ENCODE data around the gene CDH26.

DNA sequence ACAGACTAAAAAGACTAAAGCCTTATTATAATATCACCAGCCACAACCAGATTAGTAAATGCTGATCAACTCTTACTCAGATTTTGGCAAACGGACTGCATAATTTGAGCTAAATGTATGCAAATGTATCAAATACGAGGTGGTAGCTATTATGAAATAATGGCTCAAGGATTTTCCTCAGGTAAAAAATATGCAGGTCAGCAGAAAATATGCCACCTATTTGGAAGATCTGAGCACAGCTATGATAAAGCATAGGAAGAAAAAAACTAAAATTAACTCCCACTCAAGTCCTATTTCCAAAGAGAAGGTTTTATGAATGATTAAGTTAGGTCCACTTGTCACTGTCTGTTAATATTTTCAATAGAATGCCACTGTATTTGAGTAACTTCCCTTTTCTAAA lies 47.2 kb upstream of the CDH26 start:
- no peak for TF ChIP-seq GATA3 (IDR thresholded peaks at IDR 0.05; ENCODE audit: low read depth, low read length)
- TF ChIP-seq GATA2 (IDR thresholded peaks at IDR 0.05; ENCODE audit: low read depth, low read length), result no peak

Data from SH-SY5Y (cell line).